ENCODE data around the gene LURAP1L.

LURAP1L gene

DNA sequence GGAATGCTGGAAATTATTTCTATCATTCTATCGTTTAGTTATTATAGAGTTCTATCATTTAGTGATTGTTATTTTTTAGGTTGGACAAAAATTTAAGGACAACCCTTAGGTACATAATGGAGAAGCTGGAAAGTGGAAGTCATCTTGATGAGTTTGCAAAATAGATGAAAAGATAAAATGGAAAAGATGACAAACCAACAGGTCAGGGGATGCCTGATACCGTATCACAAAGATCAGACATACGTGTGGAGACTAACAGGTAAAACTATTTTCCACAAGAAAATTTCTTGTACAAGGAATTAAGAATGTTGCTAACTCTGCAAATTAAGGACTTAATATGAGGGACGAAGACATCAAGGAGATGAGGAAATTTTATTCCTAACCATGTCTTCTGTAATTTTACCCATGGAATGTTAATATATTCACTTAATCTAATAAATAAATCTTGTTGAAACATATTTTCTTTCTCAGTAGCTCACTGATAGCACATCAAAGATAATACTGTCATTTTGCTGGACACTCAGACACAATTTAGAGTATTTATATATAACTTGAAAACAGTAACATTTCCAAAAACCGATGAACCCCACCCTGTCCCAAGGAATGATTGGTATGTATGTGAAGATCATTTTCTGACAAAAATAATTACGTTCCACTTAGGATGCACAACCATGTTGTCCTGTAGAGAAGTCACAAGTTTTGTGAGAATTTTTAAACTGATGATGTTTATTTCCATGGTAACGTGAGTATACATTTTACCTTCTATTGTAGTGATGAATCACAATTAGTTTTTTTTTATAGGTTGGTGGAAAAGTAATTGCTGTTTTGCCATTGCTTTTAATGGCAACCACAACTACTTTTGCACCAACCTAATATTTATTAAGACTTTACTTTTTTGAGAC lies 2.6 kb downstream of the LURAP1L start:
- DNase-seq (ENCODE audit: low read depth): no peak

DNA sequence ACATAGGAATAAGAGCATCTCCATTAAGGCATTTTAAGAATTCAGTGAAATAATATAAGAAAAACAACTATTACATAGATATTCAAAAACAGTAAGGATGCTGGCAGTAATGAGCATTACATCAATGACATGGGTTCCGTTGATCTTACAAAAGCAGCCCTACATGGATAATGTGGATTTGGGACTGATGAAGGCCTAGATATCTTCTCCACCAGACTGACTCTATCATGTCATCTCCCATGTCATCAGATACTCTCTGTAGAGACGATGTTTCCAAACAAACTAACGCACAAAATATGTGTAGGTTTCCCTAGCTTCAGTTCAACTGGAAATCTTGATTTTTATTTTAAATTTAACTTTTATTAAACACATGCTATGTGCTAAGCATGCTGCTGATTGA lies 3.6 kb downstream of the LURAP1L start:
- DNase-seq (ENCODE audit: low read depth): no peak

- no peak for DNase-seq (ENCODE audit: low read depth)
Measured at GRCh38 chr9:12781226-12781733, 6.5 kb downstream of the LURAP1L start.

DNA sequence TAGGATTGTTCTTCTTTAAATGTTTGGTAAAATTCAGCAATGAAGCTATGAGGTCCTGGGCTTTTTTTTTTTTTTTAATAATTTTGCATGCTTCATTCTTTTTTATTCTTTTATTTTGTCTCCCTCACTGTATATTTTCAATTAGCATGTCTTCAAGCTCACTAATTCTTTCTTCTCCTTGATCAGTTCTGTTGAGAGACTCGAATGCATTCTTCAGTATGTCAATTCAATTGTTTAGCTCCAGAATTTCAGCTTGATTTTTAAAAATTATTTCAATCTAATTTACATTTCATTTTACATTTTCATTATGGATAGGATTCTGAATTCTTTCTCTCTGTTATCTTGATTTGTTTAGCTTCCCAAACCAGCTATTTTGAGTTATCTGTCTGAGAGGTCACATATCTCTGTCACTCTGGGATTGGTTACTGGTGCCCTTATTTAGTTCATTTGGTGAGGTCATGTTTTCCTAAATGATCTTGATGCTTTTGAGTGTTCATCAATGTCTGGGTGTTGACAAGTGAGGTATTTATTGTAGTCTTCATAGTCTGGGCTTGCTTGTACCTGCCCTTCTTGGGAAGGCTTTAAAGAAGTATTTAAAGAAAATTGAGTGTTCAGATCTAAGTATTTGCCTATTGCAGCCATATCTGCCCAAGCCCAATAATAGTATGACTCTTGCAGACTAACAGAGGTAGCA lies 9.1 kb downstream of the LURAP1L start:
- DNase-seq (ENCODE audit: low read depth): no peak

GRCh38 chr9:12784461-12785259 lies 9.8 kb downstream of the LURAP1L start:
- DNase-seq (ENCODE audit: low read depth): peak; percentile 91

DNA sequence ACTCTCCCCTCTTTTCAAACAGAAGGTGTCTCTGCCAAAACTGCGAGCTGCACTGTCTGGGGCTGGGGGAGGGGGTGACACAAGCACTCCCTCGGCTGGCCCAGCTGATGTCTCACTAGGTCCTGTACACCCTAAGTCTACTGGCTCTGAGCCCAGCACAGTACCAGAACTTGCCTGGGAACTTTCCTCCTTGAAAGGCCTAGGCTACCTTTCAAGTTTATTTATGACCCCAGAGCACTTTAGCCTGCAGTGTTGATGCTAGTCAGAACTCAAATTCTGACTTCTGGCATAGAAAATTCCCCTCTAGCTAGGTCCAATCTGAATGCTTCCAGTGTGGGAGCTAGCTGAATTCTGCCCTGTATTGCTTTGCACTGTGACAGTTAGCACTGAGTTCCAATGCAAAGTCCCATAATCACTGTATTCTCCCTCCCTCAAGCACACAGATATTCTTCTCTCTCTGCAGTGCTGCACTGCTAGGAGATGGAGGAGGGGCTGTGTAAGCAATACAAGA lies 10.5 kb downstream of the LURAP1L start:
- peak; percentile 28 for DNase-seq (ENCODE audit: low read depth)

DNA sequence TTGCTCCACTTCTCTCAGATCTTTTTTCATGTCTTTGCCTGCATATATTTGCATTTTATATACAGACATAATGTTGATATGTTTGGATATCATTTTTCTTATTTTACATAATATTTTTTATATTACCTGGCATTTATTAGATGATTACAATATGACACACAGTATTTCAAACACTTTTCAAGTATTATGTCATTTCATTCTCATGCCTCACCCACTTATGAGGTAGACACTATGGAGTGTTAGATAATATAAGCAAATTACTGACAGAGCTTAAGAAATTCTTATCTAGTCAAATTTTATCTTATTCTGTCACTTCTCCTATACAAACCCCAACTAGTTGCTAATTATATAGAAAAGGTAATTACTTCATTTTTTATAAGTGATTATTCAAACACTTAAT lies 11.1 kb downstream of the LURAP1L start:
- no peak for DNase-seq (ENCODE audit: low read depth)

- DNase-seq (ENCODE audit: low read depth): no peak
Measured at GRCh38 chr9:12790001-12790400, 15.2 kb downstream of the LURAP1L start.

GRCh38 chr9:12790883-12791282 lies 16.1 kb downstream of the LURAP1L start:
- DNase-seq (ENCODE audit: low read depth): no peak

DNA sequence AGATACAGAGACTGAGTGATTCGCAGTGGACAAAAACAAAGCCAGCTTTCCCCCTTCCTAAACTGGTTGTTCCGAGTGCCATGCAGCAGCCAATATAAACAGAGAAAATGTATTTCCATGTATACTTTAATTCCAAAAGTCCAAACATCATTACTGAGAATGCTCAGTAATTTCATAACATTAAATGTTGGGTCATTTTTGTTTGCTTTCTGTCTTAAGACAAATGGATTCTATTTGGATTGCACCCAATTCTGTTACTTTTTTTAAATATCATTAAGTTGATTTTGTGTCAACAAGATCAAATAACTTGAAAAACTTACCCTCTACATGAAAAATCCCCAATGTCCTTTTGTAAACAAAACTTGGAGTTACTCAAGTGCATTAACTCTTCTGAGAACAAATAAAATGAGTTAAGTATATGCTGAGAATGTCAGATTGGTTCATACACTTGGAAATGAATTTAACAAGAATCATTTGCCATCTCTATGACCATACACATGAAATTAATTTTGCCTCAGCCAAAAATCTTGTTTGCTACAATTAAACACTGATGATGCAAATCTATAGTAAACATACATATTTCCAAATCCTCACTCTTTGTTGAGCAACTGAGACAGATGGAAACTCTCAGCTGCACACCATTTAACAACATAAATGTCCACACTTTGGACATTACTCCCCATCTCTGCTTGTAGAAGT lies 19.4 kb downstream of the LURAP1L start:
- DNase-seq (ENCODE audit: low read depth): no peak

- no peak for DNase-seq (ENCODE audit: low read depth)
Measured at GRCh38 chr9:12796601-12797000, 21.8 kb downstream of the LURAP1L start.

GRCh38 chr9:12797037-12797436 lies 22.2 kb downstream of the LURAP1L start:
- DNase-seq (ENCODE audit: low read depth): no peak

- DNase-seq (ENCODE audit: low read depth): no peak
Measured at GRCh38 chr9:12798066-12798770, 23.4 kb downstream of the LURAP1L start.

GRCh38 chr9:12801187-12801586 lies 26.4 kb downstream of the LURAP1L start:
- DNase-seq (ENCODE audit: low read depth): no peak

- DNase-seq (ENCODE audit: low read depth): peak; percentile 51
Measured at GRCh38 chr9:12801663-12802062, 26.8 kb downstream of the LURAP1L start.

DNA sequence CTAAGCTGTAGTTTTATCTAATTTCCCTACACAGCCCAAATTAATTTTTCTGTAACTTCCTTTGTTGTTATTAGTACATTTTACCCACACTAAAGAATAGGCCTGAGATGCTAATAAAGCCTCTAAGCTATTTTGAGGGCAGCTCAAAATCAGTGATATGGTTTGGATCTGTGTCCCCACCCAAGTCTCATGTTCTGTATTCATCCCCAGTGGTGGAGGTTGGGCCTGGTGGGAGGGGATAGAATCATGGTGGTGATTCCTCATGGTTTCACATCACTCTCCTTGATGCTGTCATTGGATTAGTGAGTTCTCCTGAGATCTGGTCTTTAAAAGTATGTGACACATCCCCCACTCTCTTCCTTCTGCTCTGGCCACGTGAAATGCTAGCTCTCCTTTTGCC lies 27.3 kb downstream of the LURAP1L start:
- no peak for DNase-seq (ENCODE audit: low read depth)

DNA sequence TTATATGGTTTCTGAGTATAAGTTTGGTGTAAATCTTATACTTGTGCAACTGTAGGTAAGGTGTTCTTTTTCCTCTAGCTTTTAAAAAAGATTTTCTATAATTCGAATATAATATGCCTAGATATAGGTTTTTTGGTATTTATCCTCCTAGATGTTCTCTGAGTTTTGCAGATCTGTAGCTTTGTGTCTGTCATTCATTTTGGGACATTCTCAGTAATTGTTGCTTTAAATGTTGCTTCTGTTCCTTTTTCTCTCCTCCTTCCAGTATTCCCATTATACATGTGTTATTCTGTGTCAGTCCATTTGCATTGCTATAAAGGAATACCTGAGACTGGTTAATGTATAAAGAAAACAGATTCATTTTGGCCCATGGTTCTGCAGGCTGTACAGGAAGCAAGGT lies 33.7 kb downstream of the LURAP1L start:
- DNase-seq (ENCODE audit: low read depth): no peak

- DNase-seq (ENCODE audit: low read depth): no peak
Measured at GRCh38 chr9:12809720-12810119, 34.9 kb downstream of the LURAP1L start.

DNA sequence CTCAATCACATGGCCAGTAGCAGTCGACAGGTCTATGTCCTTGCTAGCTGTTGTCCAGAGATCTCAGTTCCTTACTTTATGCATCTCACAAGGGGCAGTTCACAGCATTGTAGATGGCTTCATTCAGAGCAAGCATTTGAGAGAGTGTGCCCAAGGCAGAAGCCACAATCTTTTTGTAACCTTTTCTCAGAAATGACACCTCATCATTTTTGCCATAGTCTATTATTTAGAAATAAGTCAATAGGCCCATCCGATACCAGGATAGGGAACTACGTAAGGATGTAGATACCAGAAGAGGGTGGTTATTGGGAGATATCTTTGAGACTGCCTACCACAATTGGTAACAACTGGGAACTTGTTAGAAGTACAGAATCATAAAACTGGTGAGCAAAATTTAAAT lies 37.1 kb downstream of the LURAP1L start:
- no peak for DNase-seq (ENCODE audit: low read depth)

DNA sequence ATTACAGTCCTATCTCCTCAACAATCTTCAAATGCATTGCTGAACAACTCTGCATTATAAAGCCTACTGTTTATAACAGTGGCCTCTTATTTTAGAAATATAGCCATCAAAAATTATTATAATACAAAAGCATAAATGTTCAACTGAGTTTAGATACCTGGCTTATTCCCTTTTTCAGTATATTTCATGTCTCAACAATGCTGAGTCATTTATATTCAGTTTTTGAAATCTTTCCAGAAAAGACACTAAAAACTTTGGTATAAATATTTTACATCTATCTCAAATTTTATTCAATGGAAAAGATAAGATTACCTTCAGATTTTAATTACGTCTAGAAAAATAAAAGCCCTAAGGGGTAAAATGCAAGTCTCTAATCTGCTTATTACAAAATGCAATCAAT lies 37.9 kb downstream of the LURAP1L start:
- DNase-seq (ENCODE audit: low read depth): no peak

GRCh38 chr9:12813533-12813932 lies 38.7 kb downstream of the LURAP1L start:
- no peak for DNase-seq (ENCODE audit: low read depth)
